ENCODE data around the gene TNFRSF19. TPM values are rescaled to one million over a fixed set of nuclear protein-coding genes. Genes with fewer than 3 reads are reported as not detected.
A peak's percentile ranks its signal among the peaks of the same experiment; 100 is the strongest.

Gene TNFRSF19
- total RNA-seq, 3 donors from 2014 or later: 0.32 to 3.8 (median 0.58) TPM

DNA sequence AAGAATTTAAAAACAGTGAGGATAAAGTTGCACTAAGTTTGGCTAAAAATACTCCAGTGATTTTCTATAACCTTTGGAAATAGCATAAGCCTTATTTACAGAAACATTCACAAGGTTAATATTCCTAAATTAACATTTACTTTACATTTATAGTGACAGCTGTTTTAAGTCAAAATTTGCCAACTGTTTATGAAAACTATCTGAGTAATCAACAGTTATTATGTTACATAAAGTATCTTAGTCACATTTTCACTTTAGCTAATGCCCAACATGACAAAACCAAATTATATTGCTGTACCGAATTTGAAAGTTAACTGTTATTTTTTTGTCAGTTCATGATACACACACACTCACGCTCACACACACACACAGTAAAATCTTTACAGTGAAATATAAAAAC, 1.2 kb downstream of the TNFRSF19 start:
- ATAC-seq: no peak
- intact Hi-C loops (cut with DNase I, micrococcal nuclease): no loop called here
- H3K4me3 ChIP-seq: no peak overlapping the region

DNA sequence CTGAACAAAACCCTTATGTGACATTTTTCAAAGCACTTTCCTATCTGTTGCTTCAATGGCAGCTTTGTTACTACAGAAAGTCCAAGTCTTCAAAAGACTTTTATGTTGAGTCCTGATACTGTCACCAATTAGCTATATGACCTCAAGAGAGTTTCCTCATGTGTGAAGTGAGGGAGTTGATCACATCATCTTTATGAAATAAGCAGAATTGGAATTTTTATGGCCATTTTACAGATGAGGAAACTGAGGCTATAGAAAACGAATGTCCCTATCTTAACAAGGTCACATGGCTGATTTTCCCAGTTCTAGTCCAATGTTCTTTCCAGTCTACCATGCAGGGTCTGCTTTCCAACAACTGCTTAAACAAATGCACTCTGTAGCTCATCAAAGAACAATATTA, 2.6 kb downstream of the TNFRSF19 start:
- no peak overlapping the region for H3K4me3 ChIP-seq
- no peak for DNase-seq
- intact Hi-C loops (cut with DNase I, micrococcal nuclease): no loop called here

More for the DNA sequence above, 1.2 kb downstream of the TNFRSF19 start:
- H3K36me3 ChIP-seq (ENCODE audit: low read depth): no peaks in the 10 kb centered on the region
- TF ChIP-seq, protein P1, sequence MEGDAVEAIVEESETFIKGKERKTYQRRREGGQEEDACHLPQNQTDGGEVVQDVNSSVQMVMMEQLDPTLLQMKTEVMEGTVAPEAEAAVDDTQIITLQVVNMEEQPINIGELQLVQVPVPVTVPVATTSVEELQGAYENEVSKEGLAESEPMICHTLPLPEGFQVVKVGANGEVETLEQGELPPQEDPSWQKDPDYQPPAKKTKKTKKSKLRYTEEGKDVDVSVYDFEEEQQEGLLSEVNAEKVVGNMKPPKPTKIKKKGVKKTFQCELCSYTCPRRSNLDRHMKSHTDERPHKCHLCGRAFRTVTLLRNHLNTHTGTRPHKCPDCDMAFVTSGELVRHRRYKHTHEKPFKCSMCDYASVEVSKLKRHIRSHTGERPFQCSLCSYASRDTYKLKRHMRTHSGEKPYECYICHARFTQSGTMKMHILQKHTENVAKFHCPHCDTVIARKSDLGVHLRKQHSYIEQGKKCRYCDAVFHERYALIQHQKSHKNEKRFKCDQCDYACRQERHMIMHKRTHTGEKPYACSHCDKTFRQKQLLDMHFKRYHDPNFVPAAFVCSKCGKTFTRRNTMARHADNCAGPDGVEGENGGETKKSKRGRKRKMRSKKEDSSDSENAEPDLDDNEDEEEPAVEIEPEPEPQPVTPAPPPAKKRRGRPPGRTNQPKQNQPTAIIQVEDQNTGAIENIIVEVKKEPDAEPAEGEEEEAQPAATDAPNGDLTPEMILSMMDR (IDR thresholded peaks at IDR 0.05): no peak
- DNase-seq: no peak
- no peaks in the 10 kb centered on the region for H3K9me3 ChIP-seq
- H3K4me1 ChIP-seq (ENCODE audit: low read depth): no peaks in the 10 kb centered on the region

DNA sequence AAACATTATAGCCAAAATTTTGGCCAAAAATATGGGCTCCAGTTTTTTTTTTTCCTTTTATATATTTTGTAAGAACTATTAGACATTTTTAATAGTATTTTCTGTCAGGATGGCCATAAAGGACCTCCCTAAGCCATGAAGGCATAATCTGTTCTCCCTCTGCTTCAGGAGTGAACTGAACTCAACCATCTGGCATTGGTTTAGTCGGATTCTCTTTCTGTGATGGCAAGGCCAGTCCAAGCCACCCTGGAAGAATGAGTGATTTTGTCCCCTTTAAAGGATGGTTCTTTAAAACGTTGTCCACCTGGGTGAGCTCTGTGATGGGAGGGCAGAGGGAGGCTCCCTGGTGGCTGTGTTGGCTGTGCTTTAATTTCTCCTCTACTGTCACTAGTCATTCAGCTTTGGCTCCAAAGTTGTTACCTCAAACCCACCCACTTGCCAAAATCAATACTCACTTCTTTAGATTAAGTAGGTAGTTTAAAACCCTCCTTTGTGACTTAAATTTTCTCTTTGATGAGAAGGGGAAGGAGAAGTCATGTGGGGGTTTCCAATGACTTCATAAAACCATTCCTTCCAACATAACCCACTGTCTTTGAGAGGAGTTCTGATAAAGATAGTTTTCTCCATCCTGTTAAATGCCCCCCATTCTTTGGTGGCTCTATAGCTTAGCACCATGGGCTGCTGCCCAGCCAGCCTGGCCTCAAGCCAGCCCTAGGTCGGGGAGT, 4.4 kb downstream of the TNFRSF19 start:
- intact Hi-C loops (cut with DNase I, micrococcal nuclease): no loop called here
- Histone ChIP-seq H3K9me3 (no peaks in the 10 kb centered on the region), H3K4me3 (no peak overlapping the region), H3K4me1 (ENCODE audit: low read depth) (no peaks in the 10 kb centered on the region), H3K36me3 (ENCODE audit: low read depth) (no peaks in the 10 kb centered on the region)
- no peak for ATAC-seq
- TF ChIP-seq, protein P1 (IDR thresholded peaks at IDR 0.05): no peak
- DNase-seq: no peak

More for the DNA sequence above, 2.6 kb downstream of the TNFRSF19 start:
- ATAC-seq: no peak
- Histone ChIP-seq H3K9me3 (no peaks in the 10 kb centered on the region), H3K36me3 (ENCODE audit: low read depth) (no peaks in the 10 kb centered on the region), H3K4me1 (ENCODE audit: low read depth) (no peaks in the 10 kb centered on the region)
- TF ChIP-seq, protein P1 (IDR thresholded peaks at IDR 0.05): no peak

DNA sequence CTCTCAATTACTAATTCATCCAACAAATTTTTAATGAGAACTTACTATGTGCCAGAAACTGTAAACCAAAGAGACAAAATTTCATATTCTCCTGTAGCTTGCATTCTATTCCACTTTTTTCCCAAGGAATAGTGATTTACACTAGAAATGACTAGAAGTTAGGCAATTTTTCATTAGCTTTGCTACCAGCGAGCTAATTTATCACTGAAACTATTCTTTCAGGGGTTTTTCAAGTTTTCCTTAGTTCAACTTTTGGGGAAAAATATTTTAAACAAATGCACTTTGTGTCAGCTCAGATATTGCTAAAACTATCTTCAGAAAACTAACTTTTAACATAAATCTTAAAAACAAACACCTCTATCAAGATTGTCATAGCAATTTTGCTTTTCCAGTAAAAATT, 5.4 kb downstream of the TNFRSF19 start:
- intact Hi-C loops (cut with DNase I, micrococcal nuclease): no loop called here
- Histone ChIP-seq H3K4me1 (ENCODE audit: low read depth) (no peaks in the 10 kb centered on the region), H3K36me3 (ENCODE audit: low read depth) (no peaks in the 10 kb centered on the region), H3K9me3 (no peaks in the 10 kb centered on the region), H3K4me3 (no peak overlapping the region)
- DNase-seq: no peak
- no peak for ATAC-seq
- TF ChIP-seq, protein P1 (IDR thresholded peaks at IDR 0.05): no peak

DNA sequence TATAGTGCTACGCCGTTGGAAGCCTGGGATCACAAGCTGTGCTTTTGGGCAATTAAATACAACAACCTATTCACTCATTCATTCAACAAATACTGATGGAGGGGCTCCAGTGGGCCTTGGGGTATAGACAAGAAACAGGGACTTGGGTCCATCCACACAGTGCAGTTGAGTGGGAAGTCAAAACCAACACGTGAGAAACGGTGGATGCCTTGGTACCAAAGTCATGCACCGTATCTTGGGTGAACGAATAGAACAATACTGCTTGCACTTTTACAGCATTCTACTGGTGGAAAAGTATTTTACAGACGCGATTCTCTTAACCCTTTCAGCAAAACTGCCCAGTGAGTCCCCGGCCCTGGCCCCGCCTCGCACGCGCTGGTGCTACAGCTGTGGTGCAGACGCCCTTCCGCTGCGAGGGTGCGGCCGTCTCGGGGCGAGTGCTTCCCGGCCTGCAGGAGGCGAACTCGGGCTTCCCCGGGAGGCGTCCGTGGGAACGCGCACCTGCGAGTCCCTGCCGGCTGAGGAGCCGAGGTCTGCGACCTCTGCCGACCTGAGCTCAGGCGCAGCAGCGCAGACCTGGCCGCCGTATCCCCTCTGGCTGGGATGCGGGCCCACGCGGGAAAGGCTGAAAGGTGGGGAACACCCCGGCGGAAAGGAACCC, 8.3 kb downstream of the TNFRSF19 start:
- H3K9me3 ChIP-seq: no peaks in the 10 kb centered on the region
- no peaks in the 10 kb centered on the region for H3K4me1 ChIP-seq (ENCODE audit: low read depth)
- peak overlapping the region; percentile 27 for H3K4me3 ChIP-seq
- DNase-seq (peak; percentile 76 to 88 (median 81)), ATAC-seq (peak; percentile 88)
- H3K36me3 ChIP-seq (ENCODE audit: low read depth): no peaks in the 10 kb centered on the region
- intact Hi-C loops (cut with DNase I, micrococcal nuclease): no loop called here
- TF ChIP-seq, protein P1 (IDR thresholded peaks at IDR 0.05): peak; percentile 42
